Measurements from ENCODE around the gene MRGPRF. TPM values are rescaled to one million over a fixed set of nuclear protein-coding genes. Genes with fewer than 3 reads are reported as not detected.

The MRGPRF gene
- total RNA-seq, 1 donor from 2014 or later, result 2.3 TPM

- no peak for DNase-seq
Observed at GRCh38 chr11:69022260-69022659, 9.2 kb upstream of the MRGPRF start.

- no peak for DNase-seq
Observed at GRCh38 chr11:69018924-69019323, 5.9 kb upstream of the MRGPRF start.

- no peak for DNase-seq
Observed at GRCh38 chr11:69017951-69018350, 4.9 kb upstream of the MRGPRF start.

DNA sequence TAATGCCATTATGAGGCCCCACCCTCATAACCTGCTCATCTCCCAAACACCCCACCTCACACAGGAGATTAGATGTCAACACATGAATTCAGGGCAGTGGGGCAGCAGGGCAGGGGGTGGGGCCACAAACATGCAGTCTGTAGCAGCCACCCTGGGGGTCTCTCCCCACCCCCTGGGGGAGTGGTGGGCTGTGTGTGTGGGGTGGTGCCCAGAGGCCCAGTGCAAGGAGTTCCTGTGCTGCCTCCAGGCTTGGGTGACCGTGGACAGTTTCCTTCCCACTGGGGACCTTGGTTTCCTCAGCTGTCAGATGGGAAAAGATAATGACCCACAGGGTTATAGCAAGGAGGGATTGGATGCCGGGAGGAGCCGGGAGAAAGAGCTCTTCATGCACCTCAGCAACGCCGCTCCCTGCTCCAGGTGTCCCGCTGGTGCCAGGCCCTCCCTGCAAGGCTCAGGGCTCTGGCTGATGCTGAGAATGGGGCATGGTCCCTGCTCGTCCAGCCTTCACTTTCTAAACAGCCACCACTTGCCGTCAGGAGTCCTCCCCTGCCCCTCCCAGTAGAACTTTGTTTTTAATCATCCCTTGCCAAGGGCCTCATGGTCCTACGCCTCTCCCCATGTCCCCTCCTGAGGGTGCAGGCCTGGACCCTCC is 2.0 kb upstream of the MRGPRF start:
- no peak for DNase-seq

GRCh38 chr11:69014084-69014851 is 1.2 kb upstream of the MRGPRF start:
- no peak for DNase-seq

DNA sequence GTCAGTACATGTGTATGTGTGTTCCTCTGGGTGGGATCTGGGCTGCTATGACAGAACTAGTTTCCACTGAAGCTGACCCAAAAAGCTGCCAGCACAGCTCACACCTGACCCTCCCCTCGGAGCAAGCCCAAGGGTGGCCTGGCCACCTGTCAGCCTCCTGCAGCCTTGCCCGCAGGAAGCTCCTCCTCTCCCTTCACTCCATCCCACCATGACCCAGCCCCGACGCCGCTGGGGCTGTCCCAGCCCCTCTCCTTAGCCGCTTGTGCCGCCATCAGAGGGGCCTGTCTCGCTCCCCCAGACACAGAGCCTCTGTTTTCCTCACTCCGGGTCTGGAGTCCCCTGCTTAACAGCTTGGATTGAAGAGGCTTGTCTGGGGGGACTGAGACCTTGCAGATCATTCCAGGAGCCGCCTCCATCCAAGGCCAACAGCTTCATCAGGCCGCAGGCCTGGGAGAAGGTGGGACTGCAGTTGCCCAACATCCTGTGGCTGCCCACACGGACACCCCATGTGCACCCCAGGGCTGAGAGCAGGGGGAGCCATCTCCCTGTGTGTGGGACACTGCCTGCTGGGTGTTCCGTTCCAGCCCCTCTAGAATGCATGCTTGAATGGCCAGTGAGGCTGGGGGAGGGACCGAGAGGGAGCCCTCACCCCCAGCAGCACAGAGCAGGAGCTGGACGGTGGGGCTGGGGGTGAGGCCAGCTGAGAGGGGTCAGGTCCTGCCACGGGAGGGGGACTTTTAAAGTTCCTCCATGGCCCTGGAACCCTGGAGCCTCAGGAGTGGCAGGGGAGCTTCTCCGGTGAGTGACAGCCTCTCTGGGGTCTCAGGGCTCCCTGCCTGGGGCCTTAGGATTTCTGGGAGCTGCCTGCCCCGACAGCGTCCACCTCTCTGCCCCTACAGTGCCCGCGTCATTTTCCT is 696 bp downstream of the MRGPRF start:
- no peak for DNase-seq

DNA sequence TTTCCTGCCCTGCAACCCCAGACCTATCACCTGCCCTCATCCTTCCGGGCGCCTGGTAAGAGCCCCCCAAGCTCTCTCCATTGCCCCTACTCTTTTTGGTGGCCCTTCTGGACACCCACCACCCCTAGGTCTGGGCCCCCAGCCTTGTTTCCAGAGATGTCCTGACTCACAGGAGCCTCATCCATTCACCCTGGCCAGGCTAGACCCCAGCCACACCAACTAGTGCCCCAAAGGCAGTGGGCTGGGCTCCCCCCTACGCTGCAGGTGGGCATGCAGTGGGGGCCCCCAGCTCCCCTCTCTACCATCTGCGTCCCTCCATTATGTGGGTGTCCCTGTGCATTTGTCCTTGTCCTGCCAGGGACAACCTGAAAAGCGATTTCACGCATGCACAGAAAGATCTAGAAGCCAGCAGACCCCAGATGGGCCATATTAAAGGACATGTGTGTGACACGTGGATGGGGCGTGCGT is 1.4 kb downstream of the MRGPRF start:
- no peak for DNase-seq

DNA sequence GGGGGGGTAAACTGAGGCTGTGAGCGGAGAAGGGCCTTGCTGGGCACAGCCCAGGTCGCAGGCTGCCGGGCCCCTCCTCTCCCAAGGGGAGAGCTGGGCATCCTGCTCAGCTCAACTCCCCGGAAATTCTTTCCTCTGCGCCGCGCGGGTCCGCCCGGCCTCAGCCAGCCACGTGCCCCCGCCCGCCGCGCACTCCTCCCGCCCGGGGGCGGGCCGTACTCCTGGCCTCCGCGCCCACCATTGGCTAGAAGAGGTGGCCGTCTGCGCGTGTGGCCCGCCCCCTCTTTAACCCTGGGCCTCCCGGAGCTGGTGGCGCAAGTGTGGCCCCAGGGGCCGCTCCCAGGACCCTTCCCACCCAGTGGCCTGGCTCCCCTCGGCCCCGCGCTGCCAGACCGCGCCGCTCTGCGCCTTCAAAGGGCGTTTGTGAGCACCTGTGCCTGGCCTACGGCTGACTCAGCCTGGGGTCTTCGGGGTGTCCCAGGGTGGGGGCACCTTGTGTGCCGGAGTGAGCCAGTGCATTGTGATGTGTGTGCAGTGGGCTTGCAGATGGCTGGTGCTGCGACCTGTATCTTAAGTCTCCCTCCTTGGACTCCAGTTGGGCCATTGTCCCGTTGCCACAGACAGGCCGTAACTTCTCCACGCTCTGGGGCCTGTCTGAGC is 2.0 kb downstream of the MRGPRF start:
- DNase-seq, result no peak

- no peak for DNase-seq
Observed at GRCh38 chr11:69010361-69010891, 2.6 kb downstream of the MRGPRF start.

GRCh38 chr11:69009441-69010211 is 3.4 kb downstream of the MRGPRF start:
- DNase-seq, result no peak

DNA sequence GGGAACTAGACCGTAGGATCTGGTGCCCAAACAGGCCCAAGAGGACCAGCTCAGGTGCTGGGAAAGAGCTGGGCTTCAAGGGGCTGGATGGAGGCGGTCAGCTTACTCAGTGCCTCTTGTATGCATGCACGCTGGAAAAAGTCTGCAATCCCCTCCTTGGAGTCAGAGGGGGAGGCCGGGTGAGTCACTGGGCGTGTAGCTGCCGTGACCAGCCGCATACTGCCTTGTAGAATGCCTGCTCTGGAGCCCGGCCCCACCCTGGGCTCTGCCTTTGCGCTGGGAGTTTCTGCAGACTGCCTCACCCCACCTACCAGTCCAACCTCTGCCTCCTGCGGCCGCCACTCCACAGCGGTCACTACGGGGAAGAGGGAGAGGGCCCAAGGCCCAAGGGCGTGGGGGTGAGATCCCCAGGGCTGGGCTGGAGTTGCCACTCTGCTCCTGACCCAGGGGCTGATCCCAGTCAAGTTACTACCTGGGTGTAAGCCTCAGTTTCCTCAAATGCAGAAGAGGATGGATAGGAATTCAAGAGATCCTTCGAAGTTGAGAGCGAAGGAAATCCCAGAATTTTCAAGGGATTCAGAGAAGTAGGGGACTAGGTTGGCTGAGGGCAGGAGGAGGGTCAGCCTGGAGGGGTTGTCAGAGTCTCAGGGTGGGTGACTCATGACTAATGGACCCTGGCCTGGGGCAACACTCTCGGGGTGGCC is 4.2 kb downstream of the MRGPRF start:
- no peak for DNase-seq

- no peak for DNase-seq
Observed at GRCh38 chr11:69007975-69008381, 5.1 kb downstream of the MRGPRF start.

DNA sequence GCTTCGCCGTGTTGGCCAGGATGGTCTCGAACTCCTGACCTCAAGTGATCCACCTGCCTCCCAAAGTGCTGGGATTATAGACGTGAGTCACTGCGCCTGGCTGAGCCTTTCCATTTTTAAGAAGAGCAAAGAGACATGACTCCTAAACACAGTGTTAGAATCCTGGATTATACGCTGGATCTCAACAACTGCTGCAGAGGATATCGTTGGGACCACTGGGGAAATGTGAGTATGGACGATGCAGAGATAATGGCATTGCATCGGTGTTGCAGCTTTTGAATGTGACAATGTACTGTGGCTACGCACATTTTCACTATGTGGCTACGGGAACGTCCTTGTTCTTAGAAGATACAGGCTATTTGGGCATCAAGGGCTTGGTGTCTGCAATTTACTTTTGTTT is 6.2 kb downstream of the MRGPRF start:
- DNase-seq, result no peak

- DNase-seq, result no peak
Observed at GRCh38 chr11:69005631-69006368, 7.2 kb downstream of the MRGPRF start.

GRCh38 chr11:69005183-69005630 is 7.8 kb downstream of the MRGPRF start:
- DNase-seq, result no peak

GRCh38 chr11:69004411-69005182 is 8.4 kb downstream of the MRGPRF start:
- no peak for DNase-seq

GRCh38 chr11:69003866-69004367 is 9.1 kb downstream of the MRGPRF start:
- no peak for DNase-seq

DNA sequence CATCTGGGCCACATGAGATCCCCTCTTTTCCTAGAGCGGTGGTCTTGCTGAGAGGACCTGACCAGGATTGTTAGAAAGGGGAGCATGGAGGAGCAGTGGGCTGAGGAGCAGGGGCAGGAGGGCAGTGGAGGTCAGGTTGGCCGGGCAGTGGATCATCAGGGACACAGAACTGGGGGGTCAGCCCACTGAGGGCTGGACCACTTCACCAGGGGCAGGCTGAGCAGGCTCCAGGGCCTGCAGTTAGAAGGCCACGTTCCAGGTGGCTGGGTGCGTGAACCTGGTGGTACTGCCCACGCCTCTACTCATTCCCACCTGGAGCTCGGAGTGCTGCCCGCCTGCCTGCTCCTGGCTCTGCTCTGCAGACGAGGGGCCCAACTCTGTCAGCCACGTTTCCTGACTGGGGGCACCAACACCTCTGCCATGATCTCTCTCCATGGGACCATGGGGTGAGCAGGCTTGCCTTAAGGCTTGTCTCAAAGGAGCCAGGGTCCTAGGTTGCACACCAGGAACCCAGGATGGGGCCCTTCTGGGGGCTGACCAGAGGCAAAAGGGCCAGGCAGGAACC is 9.7 kb downstream of the MRGPRF start:
- no peak for DNase-seq

Measured in occipital lobe (tissue), 2 donors.